GM23338 (cell line): ENCODE measurements around the gene CWC27. TPM values are rescaled to one million over a fixed set of nuclear protein-coding genes. Genes with fewer than 3 reads are reported as not detected.
A peak's percentile ranks its signal among the peaks of the same experiment; 100 is the strongest.

Experiments
- ATAC-seq: fragments of 200-7000 bp; cut with Tn5 transposase; 3 replicates; pipeline ENCODE4 v1.9.1; 2020
- DNase-seq: peaks from one replicate; pipeline ENCODE4 v3.0.0-alpha.2; 2015; ENCODE audit warnings: low spot score
- H2AFZ ChIP-seq: fragments of 200-600 bp; sonication (generic); 2 replicates; pipeline ENCODE4 v1.8.0; 2016; ENCODE audit warnings: antibody characterized with exemption, mild to moderate bottlenecking, moderate library complexity
- H3F3A ChIP-seq: fragments of 200-600 bp; sonication (generic); replicated peaks from 2 replicates; pipeline ENCODE4 v1.8.0; 2017; ENCODE audit warnings: antibody characterized with exemption, mixed run types, low read depth
- H3K27ac ChIP-seq: fragments of 200-600 bp; sonication (generic); 2 replicates; pipeline ENCODE4 v1.6.1; 2016; ENCODE audit warnings: low read depth
- H3K27me3 ChIP-seq: fragments of 200-600 bp; sonication (generic); 2 replicates; pipeline ENCODE4 v1.8.0; 2016; ENCODE audit warnings: mild to moderate bottlenecking, mixed run types, moderate library complexity; ENCODE audit not compliant: insufficient read depth
- H3K36me3 ChIP-seq: fragments of 200-600 bp; sonication (generic); 2 replicates; pipeline ENCODE4 v1.8.0; 2016; ENCODE audit warnings: mild to moderate bottlenecking; ENCODE audit not compliant: insufficient read depth
- H3K4me1 ChIP-seq: fragments of 200-600 bp; sonication (generic); 2 replicates; pipeline ENCODE4 v1.8.0; 2016; ENCODE audit warnings: mild to moderate bottlenecking, moderate library complexity; ENCODE audit not compliant: insufficient read depth
- H3K4me2 ChIP-seq: fragments of 200-600 bp; sonication (generic); 2 replicates; pipeline ENCODE4 v1.7.1; 2017; ENCODE audit warnings: mixed run types
- H3K4me3 ChIP-seq: fragments of 200-600 bp; sonication (generic); 2 replicates; pipeline ENCODE4 v1.6.1; 2016; ENCODE audit warnings: mixed run types
- H3K79me2 ChIP-seq: fragments of 200-600 bp; sonication (generic); replicated peaks from 2 replicates; pipeline ENCODE4 v1.8.0; 2017; ENCODE audit warnings: mild to moderate bottlenecking; ENCODE audit not compliant: insufficient read depth
- H3K9me2 ChIP-seq: fragments of 200-600 bp; sonication (generic); 2 replicates; pipeline ENCODE4 v1.8.0; 2017; ENCODE audit not compliant: insufficient read depth
- H4K20me1 ChIP-seq: fragments of 200-600 bp; sonication (generic); replicated peaks from 2 replicates; pipeline ENCODE4 v1.8.0; 2017; ENCODE audit warnings: mild to moderate bottlenecking; ENCODE audit not compliant: insufficient read depth
- H3K27ac Mint-ChIP-seq: 2 replicates; pipeline ENCODE4 v1.8.0; 2020; ENCODE audit warnings: inconsistent platforms, mild to moderate bottlenecking, moderate library complexity, mixed read lengths
- H3K27me3 Mint-ChIP-seq: 3 replicates; pipeline ENCODE4 v1.8.0; 2022; ENCODE audit warnings: low read depth, mild to moderate bottlenecking, moderate library complexity, mixed read lengths, inconsistent platforms; ENCODE audit not compliant: insufficient read depth, poor library complexity
- H3K36me3 Mint-ChIP-seq: 3 replicates; pipeline ENCODE4 v1.8.0; 2021; ENCODE audit warnings: low read depth, mild to moderate bottlenecking, inconsistent platforms, moderate library complexity, mixed read lengths
- H3K4me1 Mint-ChIP-seq: 3 replicates; pipeline ENCODE4 v1.8.0; 2020; ENCODE audit warnings: mild to moderate bottlenecking, inconsistent platforms, mixed read lengths
- H3K4me3 Mint-ChIP-seq: 3 replicates; pipeline ENCODE4 v1.8.0; 2021; ENCODE audit warnings: moderate library complexity, mild to moderate bottlenecking, inconsistent platforms, mixed read lengths
- H3K9me3 Mint-ChIP-seq: 3 replicates; pipeline ENCODE4 v1.8.0; 2020; ENCODE audit warnings: moderate library complexity, mild to moderate bottlenecking, inconsistent platforms, mixed read lengths
- CREB1 ChIP-seq: fragments of 250-450 bp; sonication (Bioruptor Pico); IDR thresholded peaks from 2 replicates; pipeline ENCODE4 v1.5.0; 2020; ENCODE audit warnings: low read depth, mild to moderate bottlenecking, moderate library complexity
- CTCF ChIP-seq, 2 experiments: fragments of 200-600 bp in 1 of 2; sonication (generic) in 1 of 2; conservative IDR thresholded peaks; 2 replicates each; pipeline versions ENCODE4 v1.5.1 to v1.6.1; 2016 to 2017; ENCODE audit warnings: antibody characterized with exemption in 2 of 2, low read depth in 2 of 2, mild to moderate bottlenecking in 2 of 2, moderate library complexity in 1 of 2
- ETS1 ChIP-seq: IDR thresholded peaks from 2 replicates; pipeline ENCODE4 v1.6.1; 2016; ENCODE audit warnings: antibody characterized with exemption
- EZH2 ChIP-seq: fragments of 200-600 bp; sonication (generic); IDR thresholded peaks from one replicate; pipeline ENCODE4 v1.8.0; 2017; ENCODE audit warnings: antibody characterized with exemption, mild to moderate bottlenecking, low read depth; ENCODE audit not compliant: unreplicated experiment
- EZH2phosphoT487 ChIP-seq: fragments of 200-600 bp; sonication (generic); IDR thresholded peaks from one replicate; pipeline ENCODE4 v1.8.1; 2018; ENCODE audit warnings: antibody characterized with exemption; ENCODE audit not compliant: unreplicated experiment
- JUNB ChIP-seq: IDR thresholded peaks from one replicate; pipeline ENCODE4 v1.6.1; 2016; ENCODE audit warnings: antibody characterized with exemption; ENCODE audit not compliant: unreplicated experiment
- NANOG ChIP-seq: IDR thresholded peaks from 2 replicates; pipeline ENCODE4 v1.6.1; 2016; ENCODE audit warnings: antibody characterized with exemption, borderline replicate concordance
- POLR2AphosphoS5 ChIP-seq: IDR thresholded peaks from 2 replicates; pipeline ENCODE4 v1.6.1; 2016; ENCODE audit warnings: antibody characterized with exemption, low read depth
- STAT1 ChIP-seq: IDR thresholded peaks from one replicate; pipeline ENCODE4 v1.6.1; 2016; ENCODE audit warnings: antibody characterized with exemption; ENCODE audit not compliant: unreplicated experiment
- ZNF114 ChIP-seq: fragments of 250-450 bp; sonication (Bioruptor Pico); IDR thresholded peaks from 2 replicates; pipeline ENCODE4 v1.5.0; 2020; ENCODE audit warnings: mild to moderate bottlenecking, moderate library complexity
- ZNF331 ChIP-seq: fragments of 250-450 bp; sonication (Bioruptor Pico); IDR thresholded peaks from 2 replicates; pipeline ENCODE4 v1.5.0; 2020; ENCODE audit warnings: low read depth, mild to moderate bottlenecking, moderate library complexity
- ZNF462 ChIP-seq: fragments of 250-450 bp; sonication (Bioruptor Pico); IDR thresholded peaks from 2 replicates; pipeline ENCODE4 v1.5.0; 2020; ENCODE audit warnings: mild to moderate bottlenecking, moderate library complexity
- polyA plus RNA-seq: library from polyadenylated mRNA; unstranded; fragments of >200 nt; fragmentation: Nextera tagmentation; extraction: Ambion mirVana; gene quantifications from 2 replicates; pipeline ENCODE4 v1.2.1, GENCODE V29; 2016
- total RNA-seq: library from RNA; depleted of rRNA; stranded (reverse); fragments of >200 nt; shearing (Covaris generic); gene quantifications from 2 replicates; pipeline ENCODE4 v1.2.3, GENCODE V29; 2014
- TF ChIP-seq, protein P1 (sequence below): IDR thresholded peaks from one replicate; pipeline ENCODE4 v1.6.1; 2018; ENCODE audit warnings: antibody characterized with exemption; ENCODE audit not compliant: unreplicated experiment

The CWC27 gene
- total and polyA plus RNA-seq, 2 experiments from 2014 or later = 27.7 to 115 TPM

DNA sequence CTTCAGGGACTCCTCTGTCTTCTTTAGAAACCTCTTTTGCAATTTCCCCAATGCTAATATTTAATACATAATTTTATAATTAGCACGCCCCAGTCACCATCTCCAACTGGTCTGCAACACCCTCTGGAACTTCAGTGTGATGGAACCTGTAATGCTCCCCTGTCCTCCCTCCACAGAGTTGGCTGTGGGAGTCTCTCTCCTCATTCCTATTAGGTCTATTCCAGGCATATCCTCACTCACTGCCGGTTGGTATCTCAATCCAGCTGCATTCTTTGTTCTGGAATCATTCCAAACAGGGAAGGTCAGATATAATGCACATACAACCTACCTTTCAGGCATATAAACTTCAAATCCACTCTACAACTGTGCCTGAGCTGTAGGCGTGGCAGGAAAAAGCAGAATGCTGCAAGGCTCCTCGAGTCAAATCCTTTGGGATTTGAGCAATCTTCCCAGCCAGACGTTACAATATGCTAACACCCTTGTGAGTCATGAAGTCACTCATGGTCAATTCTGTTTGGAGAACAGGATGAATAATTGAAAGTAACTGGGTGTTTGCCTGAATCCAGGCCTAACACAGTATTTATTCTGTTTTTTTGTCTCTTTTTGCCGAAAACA lies 293.8 kb downstream of the CWC27 start:
- peaks cover 7% of the 10 kb centered on the region; the same call in 2 of the 3 replicates for H3K9me3 Mint-ChIP-seq
- H3K4me3 Mint-ChIP-seq = no peak overlapping the region
- peaks cover 14% of the 10 kb centered on the region for H3K4me1 Mint-ChIP-seq
- H2AFZ ChIP-seq = peak overlapping the region; percentile 69; the same call in 1 of the 2 replicates
- H3K4me2 ChIP-seq = no peak overlapping the region
- no peaks in the 10 kb centered on the region for H3K27me3 ChIP-seq
- no peak overlapping the region for H3K27ac ChIP-seq
- H3K27ac Mint-ChIP-seq = no peak overlapping the region
- no peak for TF ChIP-seq CREB1 (CRISPR knock-in tag)
- no peak for TF ChIP-seq CTCF (conservative IDR thresholded peaks at IDR 0.05; ENCODE audit: low read depth in 2 of 2)
- TF ChIP-seq POLR2AphosphoS5 = no peak
- TF ChIP-seq ZNF462 (CRISPR knock-in tag) = no peak
- no peak for TF ChIP-seq ZNF114 (CRISPR knock-in tag)
- TF ChIP-seq STAT1 = no peak
- TF ChIP-seq JUNB = no peak
- TF ChIP-seq NANOG = no peak
- TF ChIP-seq EZH2 = no peak
- TF ChIP-seq ETS1 = no peak
- TF ChIP-seq ZNF331 (CRISPR knock-in tag) = no peak
- TF ChIP-seq EZH2phosphoT487 = no peak
- TF ChIP-seq, protein P1, sequence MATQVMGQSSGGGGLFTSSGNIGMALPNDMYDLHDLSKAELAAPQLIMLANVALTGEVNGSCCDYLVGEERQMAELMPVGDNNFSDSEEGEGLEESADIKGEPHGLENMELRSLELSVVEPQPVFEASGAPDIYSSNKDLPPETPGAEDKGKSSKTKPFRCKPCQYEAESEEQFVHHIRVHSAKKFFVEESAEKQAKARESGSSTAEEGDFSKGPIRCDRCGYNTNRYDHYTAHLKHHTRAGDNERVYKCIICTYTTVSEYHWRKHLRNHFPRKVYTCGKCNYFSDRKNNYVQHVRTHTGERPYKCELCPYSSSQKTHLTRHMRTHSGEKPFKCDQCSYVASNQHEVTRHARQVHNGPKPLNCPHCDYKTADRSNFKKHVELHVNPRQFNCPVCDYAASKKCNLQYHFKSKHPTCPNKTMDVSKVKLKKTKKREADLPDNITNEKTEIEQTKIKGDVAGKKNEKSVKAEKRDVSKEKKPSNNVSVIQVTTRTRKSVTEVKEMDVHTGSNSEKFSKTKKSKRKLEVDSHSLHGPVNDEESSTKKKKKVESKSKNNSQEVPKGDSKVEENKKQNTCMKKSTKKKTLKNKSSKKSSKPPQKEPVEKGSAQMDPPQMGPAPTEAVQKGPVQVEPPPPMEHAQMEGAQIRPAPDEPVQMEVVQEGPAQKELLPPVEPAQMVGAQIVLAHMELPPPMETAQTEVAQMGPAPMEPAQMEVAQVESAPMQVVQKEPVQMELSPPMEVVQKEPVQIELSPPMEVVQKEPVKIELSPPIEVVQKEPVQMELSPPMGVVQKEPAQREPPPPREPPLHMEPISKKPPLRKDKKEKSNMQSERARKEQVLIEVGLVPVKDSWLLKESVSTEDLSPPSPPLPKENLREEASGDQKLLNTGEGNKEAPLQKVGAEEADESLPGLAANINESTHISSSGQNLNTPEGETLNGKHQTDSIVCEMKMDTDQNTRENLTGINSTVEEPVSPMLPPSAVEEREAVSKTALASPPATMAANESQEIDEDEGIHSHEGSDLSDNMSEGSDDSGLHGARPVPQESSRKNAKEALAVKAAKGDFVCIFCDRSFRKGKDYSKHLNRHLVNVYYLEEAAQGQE = no peak
- no peaks in the 10 kb centered on the region; the same call in 1 of the 3 replicates for H3K36me3 Mint-ChIP-seq
- no peaks in the 10 kb centered on the region for H3F3A ChIP-seq
- H3K36me3 ChIP-seq = no peaks in the 10 kb centered on the region
- DNase-seq (no peak), ATAC-seq (no peak)
- no peak overlapping the region for H3K4me3 ChIP-seq
- H3K4me1 ChIP-seq = no peaks in the 10 kb centered on the region
- H4K20me1 ChIP-seq = no peaks in the 10 kb centered on the region
- H3K9me2 ChIP-seq = peaks cover 8% of the 10 kb centered on the region; the same call in 1 of the 2 replicates
- peaks cover 5% of the 10 kb centered on the region for H3K27me3 Mint-ChIP-seq
- H3K79me2 ChIP-seq = no peaks in the 10 kb centered on the region
